Kasumi-1 (cell line): ENCODE results near the gene CFAP20.
"Not testable (repeated sequence)": the region's sequence is repeated elsewhere in the genome, so short reads cannot be mapped to it uniquely, and the experiment has no call there.

Experiments
- DNase-seq, 2 experiments: peaks; one replicate each; lab custom pipeline; 2025; lab: John Stamatoyannopoulos, UW

CFAP20 gene

DNA sequence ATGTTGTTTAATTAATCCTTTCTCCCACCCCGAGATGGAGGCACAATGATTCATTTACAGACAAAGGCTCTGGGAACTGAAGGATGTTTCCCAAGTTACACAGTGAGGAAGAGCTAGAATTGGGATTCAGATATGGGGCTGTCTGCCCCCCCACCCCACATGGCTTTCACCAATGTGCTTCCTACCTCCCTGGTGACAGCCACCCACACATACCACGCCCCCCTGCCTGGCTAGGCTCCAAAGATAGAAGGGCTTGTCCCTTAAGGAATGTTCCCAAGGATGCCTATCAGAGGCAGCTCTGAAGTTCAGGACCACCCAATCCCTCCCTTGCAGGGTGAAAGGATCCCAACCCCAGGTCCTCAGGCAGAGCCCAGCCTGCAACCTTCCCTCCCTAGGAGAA lies 32.9 kb downstream of the CFAP20 start:
- no peak for DNase-seq

GRCh38 chr16:58095575-58095960 lies 33.6 kb downstream of the CFAP20 start:
- DNase-seq: not testable (repeated sequence)

- DNase-seq: no peak
These were observed 34.2 kb downstream of the CFAP20 start for GRCh38 chr16:58094791-58095574.

DNA sequence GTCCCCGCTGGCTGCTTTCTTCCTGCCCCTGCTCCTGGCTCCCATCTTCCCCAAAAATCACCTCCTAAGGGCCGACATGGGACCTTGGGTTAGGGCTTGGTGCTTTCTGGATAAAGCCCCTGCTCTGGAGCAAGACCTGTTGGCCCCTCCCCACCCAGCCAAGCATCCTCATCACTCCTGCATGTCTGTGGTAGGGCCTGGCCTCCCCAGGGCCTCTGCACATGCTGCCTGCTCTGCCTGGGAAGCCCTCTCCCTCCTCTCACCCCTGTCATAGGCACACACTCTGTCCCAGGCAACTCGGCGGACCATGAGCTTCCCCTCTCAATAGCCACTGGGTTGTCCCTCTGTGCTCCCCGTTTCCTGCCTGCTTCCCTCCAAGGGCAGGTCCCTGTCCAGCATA lies 35.2 kb downstream of the CFAP20 start:
- DNase-seq: no peak

DNA sequence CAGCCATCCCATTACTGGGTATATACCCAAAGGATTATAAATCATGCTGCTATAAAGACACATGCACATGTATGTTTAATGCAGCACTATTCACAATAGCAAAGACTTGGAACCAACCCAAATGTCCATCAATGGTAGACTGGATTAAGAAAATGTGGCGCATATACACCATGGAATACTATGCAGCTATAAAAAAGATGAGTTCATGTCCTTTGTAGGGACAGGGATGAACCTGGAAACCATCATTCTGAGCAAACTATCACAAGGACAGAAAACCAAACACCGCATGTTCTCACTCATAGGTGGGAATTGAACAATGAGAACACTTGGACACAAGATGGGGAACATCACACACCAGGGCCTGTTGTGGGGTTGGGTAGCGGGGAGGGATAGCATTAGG lies 38.8 kb downstream of the CFAP20 start:
- DNase-seq: not testable (repeated sequence)

GRCh38 chr16:58088091-58088490 lies 41.1 kb downstream of the CFAP20 start:
- DNase-seq: no peak

DNA sequence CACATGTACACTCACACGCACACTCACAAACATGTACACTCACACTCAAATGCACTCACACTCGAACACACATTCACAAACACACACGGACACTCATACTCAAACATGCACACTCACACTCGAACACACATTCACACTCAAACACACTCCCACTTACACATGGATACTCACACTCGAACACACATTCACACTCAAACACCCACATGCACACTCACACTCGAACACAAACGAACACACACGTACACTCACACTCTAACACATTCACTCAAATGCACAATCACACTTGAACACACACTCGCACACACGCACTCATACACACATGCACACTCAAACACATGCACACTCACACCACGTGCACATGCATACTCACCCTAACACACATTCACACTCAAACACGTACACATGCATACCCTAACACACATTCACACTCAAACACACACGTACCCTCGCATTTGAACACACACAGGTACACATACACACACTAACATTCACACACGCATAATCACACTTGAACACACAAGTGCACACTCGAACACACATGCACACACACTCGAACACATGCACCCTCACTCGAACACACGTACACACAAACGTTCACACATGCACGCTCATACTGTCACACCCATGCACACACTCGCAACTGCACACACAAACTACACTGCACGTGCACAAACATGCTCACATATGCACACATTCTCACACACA lies 41.8 kb downstream of the CFAP20 start:
- DNase-seq: no peak

GRCh38 chr16:58086381-58087208 lies 42.6 kb downstream of the CFAP20 start:
- DNase-seq: no peak

DNA sequence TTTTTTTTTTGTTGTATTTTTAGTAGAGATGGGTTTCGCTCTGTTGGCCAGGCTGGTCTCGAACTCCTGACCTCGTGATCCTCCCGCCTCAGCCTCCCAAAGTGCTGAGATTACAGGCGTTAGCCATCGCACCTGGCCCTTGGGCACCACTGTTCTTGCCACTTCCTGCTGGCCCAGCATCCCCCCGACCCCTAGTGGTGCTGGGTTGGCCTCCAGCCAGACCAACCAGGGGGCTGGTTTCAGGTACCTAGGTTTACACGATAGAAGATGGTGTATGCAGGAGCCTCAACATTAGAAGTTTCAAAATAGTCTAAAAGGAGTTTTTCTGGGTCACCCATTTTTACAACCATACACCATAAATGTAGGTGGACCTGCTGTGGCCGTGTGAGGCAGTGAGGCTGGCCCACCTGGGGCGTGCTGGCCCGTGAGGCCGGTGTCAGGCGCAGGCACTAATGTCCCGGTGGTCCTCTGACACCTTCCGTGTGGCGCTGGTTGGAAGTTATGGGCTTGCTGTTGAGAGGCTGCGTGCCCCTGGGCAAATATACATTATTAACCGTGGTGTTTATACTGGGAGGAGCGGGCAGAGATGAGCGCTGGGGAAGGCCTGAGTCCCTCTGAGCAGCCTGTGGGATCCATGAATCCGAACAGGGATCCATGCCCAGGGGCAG lies 43.5 kb downstream of the CFAP20 start:
- no peak for DNase-seq

DNA sequence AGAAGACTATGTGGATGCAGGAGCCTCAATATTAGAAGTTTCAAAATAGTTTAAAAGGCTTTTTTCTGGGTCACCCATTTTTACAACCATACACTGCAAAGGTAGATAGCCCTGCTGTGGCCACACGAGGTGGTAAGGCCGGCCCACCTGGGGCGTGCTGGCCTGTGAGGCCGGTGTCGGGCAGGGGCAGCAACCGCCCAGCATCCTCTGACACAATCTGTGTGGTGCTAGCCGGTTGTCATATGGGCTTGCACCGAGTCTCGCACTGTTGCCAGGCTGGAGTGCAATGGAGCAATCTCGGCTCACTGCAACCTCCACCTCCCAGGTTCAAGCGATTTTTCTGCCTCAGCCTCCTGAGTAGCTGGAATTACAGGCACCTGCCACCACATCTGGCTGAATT lies 44.0 kb downstream of the CFAP20 start:
- no peak for DNase-seq

- DNase-seq: no peak
These were observed 44.5 kb downstream of the CFAP20 start for GRCh38 chr16:58084635-58085034.

DNA sequence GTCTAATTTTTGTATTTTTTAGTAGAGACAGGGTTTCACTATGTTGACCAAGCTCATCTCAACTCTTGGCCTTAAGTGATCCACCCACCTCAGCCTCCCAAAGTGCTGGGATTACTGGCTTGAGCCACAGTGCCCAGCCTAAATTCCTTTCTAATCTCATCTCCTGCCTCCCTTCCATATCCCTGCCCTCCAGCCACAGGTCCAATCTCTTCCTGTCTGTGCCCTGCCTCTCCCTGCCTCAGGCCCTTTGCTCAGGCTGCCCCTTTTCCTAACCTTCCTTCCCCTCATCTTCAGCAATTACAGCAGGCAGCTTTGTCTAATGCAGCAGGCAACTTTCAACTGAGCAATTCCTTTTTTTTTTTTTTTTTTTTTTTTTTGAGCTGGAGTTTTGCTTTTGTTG lies 46.8 kb downstream of the CFAP20 start:
- no peak for DNase-seq

- DNase-seq: not testable (repeated sequence)
These were observed 48.5 kb downstream of the CFAP20 start for GRCh38 chr16:58080657-58081056.

DNA sequence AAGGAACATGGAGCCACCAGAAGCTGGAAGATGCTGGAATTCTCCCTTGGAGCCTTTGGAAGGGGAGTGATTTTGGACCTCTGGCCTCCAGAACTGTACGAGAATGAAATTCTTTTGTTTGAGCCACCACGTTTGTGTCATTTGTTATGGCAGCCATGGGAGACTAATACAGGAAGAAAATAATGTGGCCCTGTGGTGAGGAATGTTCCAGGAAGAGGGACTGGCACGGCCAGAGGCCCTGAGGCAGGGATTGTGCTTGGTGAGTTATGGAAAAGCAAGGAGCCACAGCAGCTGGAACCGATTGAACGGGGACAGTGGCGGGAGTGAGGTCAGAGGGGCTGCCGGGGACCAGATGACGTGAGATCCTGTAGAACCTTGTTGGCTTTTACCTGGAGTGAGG lies 51.4 kb downstream of the CFAP20 start:
- DNase-seq: no peak

DNA sequence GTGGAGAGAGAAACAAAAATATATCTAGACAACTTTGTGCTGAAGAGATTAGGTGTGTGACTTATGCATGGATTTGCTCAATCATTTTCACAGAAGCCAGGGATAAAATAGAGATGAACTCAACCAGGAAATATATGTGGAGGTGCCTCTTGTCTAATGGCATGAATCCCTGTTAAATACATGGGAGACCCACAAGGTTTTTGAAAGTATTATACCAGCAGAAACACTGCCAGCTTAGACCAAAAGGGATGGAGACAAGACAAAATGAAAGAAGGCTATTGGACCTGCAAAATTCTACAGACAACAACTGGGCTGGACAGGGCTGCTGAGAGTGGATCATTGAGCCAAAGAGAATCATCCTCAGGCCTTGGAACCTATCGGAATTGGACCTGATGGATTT lies 52.7 kb downstream of the CFAP20 start:
- no peak for DNase-seq

GRCh38 chr16:58074657-58075056 lies 54.5 kb downstream of the CFAP20 start:
- DNase-seq: no peak

- DNase-seq: not testable (repeated sequence)
These were observed 56.1 kb downstream of the CFAP20 start for GRCh38 chr16:58073086-58073485.

GRCh38 chr16:58072134-58072533 lies 57.0 kb downstream of the CFAP20 start:
- not testable (repeated sequence) for DNase-seq

DNA sequence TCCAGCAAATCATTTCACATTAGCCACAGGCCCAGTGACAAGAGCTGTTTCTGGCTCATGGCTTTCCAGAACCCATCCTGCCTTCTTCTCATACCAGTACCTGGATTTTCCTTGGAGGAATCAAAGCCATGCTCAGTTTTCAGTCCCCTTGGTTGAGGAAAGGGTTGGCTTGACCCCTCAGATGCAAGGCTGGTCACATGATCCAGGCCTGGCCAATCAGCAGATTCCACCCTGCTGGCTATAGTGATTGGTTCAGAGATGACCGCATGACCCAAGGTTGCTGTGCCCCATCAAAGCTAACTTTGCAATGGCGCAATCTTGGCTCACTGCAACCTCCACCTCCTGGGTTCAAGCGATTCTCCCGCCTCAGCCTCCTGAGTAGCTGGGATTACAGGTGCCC lies 58.6 kb downstream of the CFAP20 start:
- DNase-seq: no peak
